Measurements from ENCODE around the gene LRRC51. TPM values are rescaled to one million over a fixed set of nuclear protein-coding genes. Genes with fewer than 3 reads are reported as not detected.

Gene LRRC51
- total RNA-seq, 1 experiment from 2014 or later = 13.4 TPM

GRCh38 chr11:72144807-72145565 lies 64.3 kb downstream of the LRRC51 start:
- no peaks in the 10 kb centered on the region for H3K9me3 ChIP-seq (ENCODE audit: control insufficient read depth, insufficient read depth, low read depth, low read length)
- in situ Hi-C loops (cut with HindIII; ENCODE audit: low pct_unique_long_range_greater_than_20kb, low sequenced_read_pairs) (no loop called here), intact Hi-C loops (cut with micrococcal nuclease; ENCODE audit: unreplicated experiment) (no loop called here)
- no peaks in the 10 kb centered on the region for H3K4me1 ChIP-seq (ENCODE audit: control insufficient read depth, insufficient read depth, low read length)
- no peak overlapping the region for H3K4me3 ChIP-seq (ENCODE audit: low read depth in 2 of 2, low read length in 2 of 2)
- POLR2A ChIA-PET = no interaction called here
- CTCF ChIA-PET = interaction anchor here (0.6 to 1.2 kb wide), 4 partner anchors 13 to 117 kb away, joined by 3 to 6 read pairs (median 5); no protein-coding TSS in a partner anchor
- ATAC-seq = no peak
- H3K27me3 ChIP-seq (ENCODE audit: control insufficient read depth, insufficient read depth, low read length) = peaks cover 4% of the 10 kb centered on the region; the same call in 1 of the 2 replicates
- H3K36me3 ChIP-seq (ENCODE audit: control insufficient read depth, insufficient read depth, low read length) = no peaks in the 10 kb centered on the region
- BruUV-seq (replicated peaks) = no TSS peak
- no peak overlapping the region for H3K27ac ChIP-seq (ENCODE audit: low read length)
- TF ChIP-seq POLR2AphosphoS5 (IDR thresholded peaks at IDR 0.05; ENCODE audit: low read depth, low read length) (no peak), TCF7L2 (IDR thresholded peaks at IDR 0.05; ENCODE audit: low read depth, low read length) (no peak), REST (IDR thresholded peaks at IDR 0.05; ENCODE audit: insufficient read depth in 1 of 2, low read depth in 2 of 2, low read length in 1 of 2) (no peak), CTCF (IDR thresholded peaks at IDR 0.05) (no peak), SIN3A (IDR thresholded peaks at IDR 0.05; ENCODE audit: borderline replicate concordance, insufficient read depth, low read depth, low read length) (no peak)
- DNase-seq (ENCODE audit: low read depth, low spot score) = no peak

Small RNAs within 50 kb of the gene (microRNA-seq; reads per million reads assigned to microRNA genes)
- not detected for gene MIR3165 (ENCODE audit: unreplicated experiment)

Other genes with a start within 250 kb of the LRRC51 start
- not detected for gene DEFB108B, start 247.7 kb upstream of the LRRC51 start, total RNA-seq (2021; ENCODE audit: unreplicated experiment)
- not detected for gene DEFB131B, start 202.4 kb upstream of the LRRC51 start, total RNA-seq (2021; ENCODE audit: unreplicated experiment)
- 11.5 TPM for gene XNDC1N, start 152.3 kb upstream of the LRRC51 start, total RNA-seq (2021; ENCODE audit: unreplicated experiment)
- 69.6 TPM for gene RNF121, start 151.8 kb upstream of the LRRC51 start, total RNA-seq (2021; ENCODE audit: unreplicated experiment)
- gene IL18BP, start 81.9 kb upstream of the LRRC51 start, total RNA-seq (2021; ENCODE audit: unreplicated experiment) = 18.2 TPM
- 145 TPM for gene NUMA1, start 308 bp upstream of the LRRC51 start, total RNA-seq (2021; ENCODE audit: unreplicated experiment)
- gene LAMTOR1, start 22.4 kb downstream of the LRRC51 start, total RNA-seq (2021; ENCODE audit: unreplicated experiment) = 126 TPM
- gene TOMT, start 25.1 kb downstream of the LRRC51 start, total RNA-seq (2021; ENCODE audit: unreplicated experiment) = not detected
- gene ANAPC15, start 31.8 kb downstream of the LRRC51 start, total RNA-seq (2021; ENCODE audit: unreplicated experiment) = 78.2 TPM
- gene FOLR3, start 54.9 kb downstream of the LRRC51 start, total RNA-seq (2021; ENCODE audit: unreplicated experiment) = not detected
- not detected for gene FOLR1, start 111.3 kb downstream of the LRRC51 start, total RNA-seq (2021; ENCODE audit: unreplicated experiment)
- gene FOLR2, start 135.9 kb downstream of the LRRC51 start, total RNA-seq (2021; ENCODE audit: unreplicated experiment) = not detected
- 298 TPM for gene INPPL1, start 143.9 kb downstream of the LRRC51 start, total RNA-seq (2021; ENCODE audit: unreplicated experiment)
- not detected for gene PHOX2A, start 163.3 kb downstream of the LRRC51 start, total RNA-seq (2021; ENCODE audit: unreplicated experiment)